Osteocyte (in vitro differentiated cells): Measurements from ENCODE around the gene FKBP15. TPM values are rescaled to one million over a fixed set of nuclear protein-coding genes. Genes with fewer than 3 reads are reported as not detected.

Experiments used
- DNase-seq: peaks from one replicate; pipeline ENCODE4 v3.0.0; 2021; ENCODE audit warnings: mixed read lengths; ENCODE audit not compliant: unreplicated experiment; ENCODE audit errors: extremely low spot score
- H3K27ac Mint-ChIP-seq: one replicate; pipeline ENCODE4 v1.8.0; 2021; ENCODE audit warnings: mild to moderate bottlenecking, mixed read lengths; ENCODE audit not compliant: unreplicated experiment
- H3K27me3 Mint-ChIP-seq: one replicate; pipeline ENCODE4 v1.8.0; 2021; ENCODE audit warnings: mixed read lengths; ENCODE audit not compliant: unreplicated experiment
- H3K36me3 Mint-ChIP-seq: one replicate; pipeline ENCODE4 v1.8.0; 2021; ENCODE audit warnings: mixed read lengths; ENCODE audit not compliant: unreplicated experiment
- H3K4me1 Mint-ChIP-seq: one replicate; pipeline ENCODE4 v1.8.0; 2021; ENCODE audit warnings: mixed read lengths; ENCODE audit not compliant: unreplicated experiment
- H3K4me3 Mint-ChIP-seq: one replicate; pipeline ENCODE4 v1.8.0; 2021; ENCODE audit warnings: mild to moderate bottlenecking, moderate library complexity, mixed read lengths; ENCODE audit not compliant: unreplicated experiment
- H3K9me3 Mint-ChIP-seq: one replicate; pipeline ENCODE4 v1.8.0; 2021; ENCODE audit warnings: mixed read lengths; ENCODE audit not compliant: unreplicated experiment
- CTCF ChIP-seq: fragments of 200-600 bp; sonication (generic); IDR thresholded peaks from 2 replicates; pipeline ENCODE4 v1.5.0; 2021; ENCODE audit warnings: antibody characterized with exemption, mild to moderate bottlenecking, moderate library complexity
- total RNA-seq: library from RNA; stranded (reverse); gene quantifications from 2 replicates; pipeline ENCODE4 v1.2.1, GENCODE V29; 2021

Gene FKBP15
- total RNA-seq, 1 donor from 2014 or later = 31.9 TPM

GRCh38 chr9:113176803-113177202 lies 44.3 kb downstream of the FKBP15 start:
- no peaks in the 10 kb centered on the region for H3K9me3 Mint-ChIP-seq
- DNase-seq = no peak
- H3K27me3 Mint-ChIP-seq = no peaks in the 10 kb centered on the region
- H3K27ac Mint-ChIP-seq = no peak overlapping the region
- TF ChIP-seq CTCF = no peak
- H3K4me3 Mint-ChIP-seq = no peak overlapping the region
- H3K36me3 Mint-ChIP-seq = peaks cover 69% of the 10 kb centered on the region
- H3K4me1 Mint-ChIP-seq = no peaks in the 10 kb centered on the region

- H3K4me1 Mint-ChIP-seq = no peaks in the 10 kb centered on the region
- no peak for TF ChIP-seq CTCF
- DNase-seq = no peak
- H3K9me3 Mint-ChIP-seq = no peaks in the 10 kb centered on the region
- H3K27me3 Mint-ChIP-seq = no peaks in the 10 kb centered on the region
- H3K27ac Mint-ChIP-seq = no peak overlapping the region
- H3K36me3 Mint-ChIP-seq = peaks cover 64% of the 10 kb centered on the region
- no peak overlapping the region for H3K4me3 Mint-ChIP-seq
Observed at GRCh38 chr9:113173341-113173740, 47.7 kb downstream of the FKBP15 start.

- Mint-ChIP-seq H3K36me3 (peaks cover 63% of the 10 kb centered on the region), H3K9me3 (no peaks in the 10 kb centered on the region), H3K4me3 (no peak overlapping the region), H3K27me3 (no peaks in the 10 kb centered on the region), H3K4me1 (no peaks in the 10 kb centered on the region), H3K27ac (no peak overlapping the region)
- TF ChIP-seq CTCF = no peak
- no peak for DNase-seq
Observed at GRCh38 chr9:113168809-113169208, 52.3 kb downstream of the FKBP15 start.

- no peak for TF ChIP-seq CTCF
- no peak for DNase-seq
- H3K9me3 Mint-ChIP-seq = no peaks in the 10 kb centered on the region
- H3K27ac Mint-ChIP-seq = no peak overlapping the region
- no peaks in the 10 kb centered on the region for H3K27me3 Mint-ChIP-seq
- H3K4me1 Mint-ChIP-seq = no peaks in the 10 kb centered on the region
- no peak overlapping the region for H3K4me3 Mint-ChIP-seq
- H3K36me3 Mint-ChIP-seq = peaks cover 52% of the 10 kb centered on the region
Observed at GRCh38 chr9:113166039-113166438, 55.0 kb downstream of the FKBP15 start.

GRCh38 chr9:113164536-113165300 lies 56.4 kb downstream of the FKBP15 start:
- no peak for DNase-seq
- Mint-ChIP-seq H3K9me3 (no peaks in the 10 kb centered on the region), H3K27ac (no peak overlapping the region), H3K27me3 (no peaks in the 10 kb centered on the region), H3K4me1 (no peaks in the 10 kb centered on the region), H3K4me3 (no peak overlapping the region), H3K36me3 (peaks cover 52% of the 10 kb centered on the region)
- TF ChIP-seq CTCF = no peak
